GM12891 (cell line): Measurements from ENCODE around the gene GOLGA8B.
"Not testable (repeated sequence)": the region's sequence is repeated elsewhere in the genome, so short reads cannot be mapped to it uniquely, and the experiment has no call there.

Experiments
- POLR2AphosphoS5 ChIP-seq: IDR thresholded peaks from 2 replicates; pipeline ENCODE4 v1.6.1; 2011; ENCODE audit warnings: low read depth, low read length, control low read depth
- SPI1 ChIP-seq: IDR thresholded peaks from 2 replicates; pipeline ENCODE4 v1.6.1; 2011; ENCODE audit warnings: low read depth, low read length, control low read depth

- not testable (repeated sequence) for TF ChIP-seq POLR2AphosphoS5, SPI1
Observed at GRCh38 chr15:34572921-34573320, 10.5 kb downstream of the GOLGA8B start.
